GM23248 (cell line): Measurements from ENCODE around the gene CTAGE4.
"Not testable (repeated sequence)": the region's sequence is repeated elsewhere in the genome, so short reads cannot be mapped to it uniquely, and the experiment has no call there.

Experiments
- EZH2 ChIP-seq: fragments of 200-600 bp; sonication (generic); IDR thresholded peaks from 2 replicates; pipeline ENCODE4 v1.6.1; 2018; ENCODE audit warnings: antibody characterized with exemption, mild to moderate bottlenecking; ENCODE audit not compliant: insufficient read depth, poor library complexity, severe bottlenecking
- EZH2phosphoT487 ChIP-seq: fragments of 200-600 bp; sonication (generic); IDR thresholded peaks from 2 replicates; pipeline ENCODE4 v1.6.1; 2018; ENCODE audit warnings: antibody characterized with exemption, moderate library complexity, mild to moderate bottlenecking, low read depth; ENCODE audit not compliant: insufficient read depth

DNA sequence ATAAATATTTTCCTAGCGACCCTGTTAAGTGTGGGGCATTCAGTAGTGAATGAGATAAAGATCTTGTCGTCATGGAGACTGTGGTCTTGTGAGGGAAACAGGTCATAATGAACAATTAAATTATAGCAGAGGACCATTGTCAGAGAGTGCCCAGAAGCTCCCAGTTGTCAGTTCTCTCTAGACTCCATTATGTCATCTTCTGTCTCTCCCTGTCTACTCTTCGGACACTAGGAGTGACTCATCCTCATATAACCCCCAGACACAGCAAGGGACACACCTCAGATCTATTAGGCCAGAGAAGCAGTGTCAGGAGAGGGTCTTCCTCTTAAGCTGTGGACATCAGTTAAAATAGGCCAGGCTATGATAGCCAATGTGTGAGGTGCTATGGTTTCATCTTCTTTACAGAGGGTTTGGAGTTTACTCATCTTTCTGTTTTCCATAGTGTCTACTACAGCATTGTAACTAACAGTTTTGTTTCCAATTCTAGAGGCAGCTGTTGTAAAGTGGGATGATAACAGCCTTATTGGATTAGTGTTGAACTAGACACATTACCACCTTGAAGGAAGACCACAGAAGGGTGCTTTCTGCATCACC lies 5.4 kb downstream of the CTAGE4 start:
- not testable (repeated sequence) for TF ChIP-seq EZH2phosphoT487, EZH2
